LNCaP clone FGC (cell line): ENCODE measurements around the gene TNFRSF11A.

Experiments used
- DNase-seq: peaks from one replicate; pipeline ENCODE4 v3.0.0-alpha.2; 2011; ENCODE audit warnings: low read depth
- H3K4me3 ChIP-seq: 2 replicates; pipeline ENCODE4 v1.5.1; 2011; ENCODE audit warnings: mild to moderate bottlenecking, low read depth, low read length, control low read depth
- CTCF ChIP-seq: IDR thresholded peaks from 2 replicates; pipeline ENCODE4 v1.5.1; 2012; ENCODE audit warnings: mild to moderate bottlenecking; ENCODE audit not compliant: control insufficient read depth, insufficient read depth; ENCODE audit errors: extremely low read depth

TNFRSF11A gene

DNA sequence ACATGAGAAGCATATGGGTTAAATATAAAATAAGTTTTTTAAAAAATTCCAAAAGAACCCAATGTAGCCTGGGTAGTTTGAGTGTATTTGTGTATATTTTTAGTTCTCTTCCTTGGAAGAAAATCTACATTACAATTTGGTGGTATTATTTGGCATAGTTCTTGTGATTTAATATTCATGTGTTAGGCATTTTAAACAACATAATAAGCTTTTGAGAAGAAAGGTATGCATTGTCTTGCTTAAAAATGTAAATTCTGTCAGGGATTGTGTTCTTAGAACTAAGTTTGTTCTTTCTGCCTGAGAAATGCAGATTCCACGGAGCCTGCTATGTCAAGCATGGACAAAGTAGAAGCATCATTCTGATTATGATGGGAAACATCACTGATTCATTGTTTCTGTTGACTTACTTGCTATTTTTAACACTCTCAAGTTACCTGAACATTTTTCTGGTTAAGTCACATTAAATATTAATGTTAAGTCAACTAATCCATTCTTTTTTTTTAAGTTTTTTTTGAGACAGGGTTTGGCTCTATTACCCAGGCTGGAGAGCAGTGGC, 49.4 kb downstream of the TNFRSF11A start:
- H3K4me3 ChIP-seq: no peak overlapping the region
- no peak for TF ChIP-seq CTCF
- DNase-seq: no peak

DNA sequence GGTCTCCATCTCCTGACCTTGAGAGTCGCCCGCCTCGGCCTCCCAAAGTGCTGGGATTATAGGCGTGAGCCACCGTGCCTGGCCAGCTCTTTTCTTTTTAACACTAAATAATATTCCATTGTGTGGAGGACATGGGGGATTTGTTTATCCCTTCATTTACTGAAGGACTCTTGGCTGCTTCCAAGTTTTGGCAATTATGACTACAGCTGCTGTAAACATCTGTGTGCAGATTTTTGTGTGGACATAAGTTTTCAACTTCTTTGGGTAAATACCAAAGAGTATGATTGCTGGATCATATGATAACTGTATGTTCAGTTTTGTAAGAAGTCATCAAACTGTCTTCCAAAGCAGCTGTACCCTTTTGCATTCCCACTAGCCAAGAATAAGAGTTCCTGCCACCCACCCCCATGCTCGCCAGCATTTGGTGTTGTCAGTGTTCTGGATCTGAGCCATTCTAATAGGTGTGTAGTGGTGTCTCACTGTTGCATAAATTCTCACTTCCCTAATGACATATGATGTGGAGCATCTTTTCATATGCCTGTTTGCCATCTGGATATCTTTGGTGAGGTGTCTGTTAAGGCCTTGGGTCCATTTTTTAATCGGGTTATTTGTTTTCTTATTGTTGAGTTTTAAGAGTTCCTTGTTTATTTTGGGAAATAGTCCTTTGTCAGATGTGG, 52.2 kb downstream of the TNFRSF11A start:
- DNase-seq: no peak
- TF ChIP-seq CTCF: no peak
- H3K4me3 ChIP-seq: no peak overlapping the region

DNA sequence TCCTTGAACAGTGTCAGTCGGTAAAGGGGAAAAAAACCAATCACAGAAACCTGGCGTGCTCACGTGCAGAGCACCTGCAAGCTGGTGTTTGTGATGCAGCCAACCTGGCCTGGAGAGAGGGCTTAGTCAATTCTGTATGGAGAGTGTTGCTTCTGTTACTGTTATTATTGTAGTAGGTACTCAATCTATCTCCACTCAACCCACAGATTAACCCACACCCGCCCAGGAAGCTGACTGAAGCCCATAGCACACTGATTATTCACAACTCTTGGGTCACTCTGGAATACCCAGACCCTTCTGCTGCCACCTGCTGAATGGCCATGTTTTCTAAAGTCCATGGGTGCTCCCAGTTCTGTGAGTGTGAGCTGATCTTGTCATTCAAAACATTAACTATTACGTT, 53.9 kb downstream of the TNFRSF11A start:
- no peak for DNase-seq
- TF ChIP-seq CTCF: no peak
- no peak overlapping the region for H3K4me3 ChIP-seq

GRCh38 chr18:62381373-62381772, 56.3 kb downstream of the TNFRSF11A start:
- no peak for DNase-seq
- TF ChIP-seq CTCF: no peak
- no peak overlapping the region for H3K4me3 ChIP-seq

GRCh38 chr18:62384068-62384467, 59.0 kb downstream of the TNFRSF11A start:
- no peak for DNase-seq
- H3K4me3 ChIP-seq: no peak overlapping the region
- no peak for TF ChIP-seq CTCF

- H3K4me3 ChIP-seq: no peak overlapping the region
- no peak for DNase-seq
- TF ChIP-seq CTCF: no peak
Observed at GRCh38 chr18:62384610-62385097, 59.5 kb downstream of the TNFRSF11A start.

GRCh38 chr18:62386091-62386490, 61.0 kb downstream of the TNFRSF11A start:
- H3K4me3 ChIP-seq: no peak overlapping the region
- TF ChIP-seq CTCF: no peak
- DNase-seq: no peak
